Activated T-helper 9 cell treated with anti-CD3 and anti-CD28 coated beads, Interleukin-2, amount 50 U/mL, for 16 hours (primary cell): ENCODE results near the gene BAIAP3.
"Not testable (repeated sequence)": the region's sequence is repeated elsewhere in the genome, so short reads cannot be mapped to it uniquely, and the experiment has no call there.

Experiments
- DNase-seq: peaks from one replicate; pipeline ENCODE4 v3.0.0-alpha.2; 2020; ENCODE audit warnings: low read depth

The BAIAP3 gene

GRCh38 chr16:1333149-1333812 lies at the start of gene BAIAP3:
Gene BAIAP3, plus strand, starts transcription at chr16:1333645. Its CDS starts 4,905 bp downstream, at chr16:1338550.
- peak; percentile 44 for DNase-seq

- DNase-seq = no peak
These were observed 49.3 kb upstream of the BAIAP3 start for GRCh38 chr16:1283996-1284616.

GRCh38 chr16:1285669-1286512 lies 47.6 kb upstream of the BAIAP3 start:
- DNase-seq = no peak

- no peak for DNase-seq
These were observed 46.8 kb upstream of the BAIAP3 start for GRCh38 chr16:1286513-1287094.

- no peak for DNase-seq
These were observed 45.3 kb upstream of the BAIAP3 start for GRCh38 chr16:1287982-1288670.

GRCh38 chr16:1288813-1289476 lies 44.5 kb upstream of the BAIAP3 start:
- DNase-seq = no peak

- no peak for DNase-seq
These were observed 44.0 kb upstream of the BAIAP3 start for GRCh38 chr16:1289477-1289866.

- no peak for DNase-seq
These were observed 43.4 kb upstream of the BAIAP3 start for GRCh38 chr16:1290063-1290501.

GRCh38 chr16:1290860-1291575 lies 42.4 kb upstream of the BAIAP3 start:
- no peak for DNase-seq

- no peak for DNase-seq
These were observed 41.9 kb upstream of the BAIAP3 start for GRCh38 chr16:1291576-1291974.

GRCh38 chr16:1292208-1292607 lies 41.2 kb upstream of the BAIAP3 start:
- not testable (repeated sequence) for DNase-seq

GRCh38 chr16:1292808-1293207 lies 40.6 kb upstream of the BAIAP3 start:
- DNase-seq = not testable (repeated sequence)

- DNase-seq = no peak
These were observed 39.4 kb upstream of the BAIAP3 start for GRCh38 chr16:1293921-1294656.

- DNase-seq = no peak
These were observed 38.0 kb upstream of the BAIAP3 start for GRCh38 chr16:1295465-1295864.

GRCh38 chr16:1296688-1297017 lies 36.8 kb upstream of the BAIAP3 start:
- DNase-seq = not testable (repeated sequence)

GRCh38 chr16:1297018-1297696 lies 36.3 kb upstream of the BAIAP3 start:
- no peak for DNase-seq

GRCh38 chr16:1298406-1298805 lies 35.0 kb upstream of the BAIAP3 start:
- no peak for DNase-seq

GRCh38 chr16:1299012-1299867 lies 34.2 kb upstream of the BAIAP3 start:
- DNase-seq = no peak

GRCh38 chr16:1299868-1300203 lies 33.6 kb upstream of the BAIAP3 start:
- DNase-seq = no peak
